HL-60/S4 treated with retinoic acid at 250 ng/mL for 4 days and 3 days (cell line): ENCODE measurements around the gene NBEAL1.
"Not testable (repeated sequence)": the region's sequence is repeated elsewhere in the genome, so short reads cannot be mapped to it uniquely, and the experiment has no call there.

ENCODE experiments used
- in situ Hi-C: fragments of 300-500 bp; cut with MboI; formaldehyde crosslinking; loops from 2 replicates; pipeline ENCODE4 v1.7.0; 2022; ENCODE audit warnings: low sequenced_read_pairs

The NBEAL1 gene

DNA sequence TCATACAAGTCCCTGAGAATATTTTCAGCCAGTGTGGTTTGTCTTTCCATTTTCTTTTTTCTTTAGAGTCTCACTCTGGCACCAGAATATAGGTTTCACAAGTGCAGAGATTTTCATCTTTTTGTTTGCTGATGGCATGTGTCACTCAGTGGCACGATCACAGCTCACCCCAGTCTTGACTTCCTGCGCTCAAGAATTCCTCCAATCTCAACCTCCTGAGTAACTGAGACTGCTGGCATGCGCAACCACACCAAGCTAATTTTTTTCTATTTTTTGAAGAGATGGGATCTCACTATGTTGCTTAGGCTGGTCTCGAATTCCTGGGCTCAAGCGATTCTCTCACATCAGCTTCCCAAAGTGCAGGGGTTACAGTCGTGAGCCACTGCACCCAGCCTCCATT lies 23.9 kb downstream of the NBEAL1 start:
- in situ Hi-C loops = no loop called here

DNA sequence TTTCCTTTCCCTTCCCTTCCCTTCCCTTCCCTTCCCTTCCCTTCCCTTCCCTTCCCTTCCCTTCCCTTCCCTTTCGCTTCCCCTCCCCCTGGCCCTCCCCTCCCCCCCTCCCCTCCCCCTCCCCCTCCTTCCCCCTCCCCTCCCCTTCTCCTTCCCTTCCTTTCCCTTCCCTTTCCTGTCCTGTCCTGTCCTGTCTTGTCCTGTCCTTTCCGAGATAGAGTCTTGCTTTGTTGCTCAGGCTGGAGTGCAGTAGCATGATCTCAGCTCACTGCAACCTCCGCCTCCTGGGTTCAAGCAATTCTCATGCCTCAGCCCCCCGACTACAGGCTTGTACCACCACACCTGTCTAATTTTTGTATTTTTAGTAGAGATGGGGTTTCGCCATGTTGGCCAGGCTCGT lies 24.5 kb downstream of the NBEAL1 start:
- in situ Hi-C loops = not testable (repeated sequence)

DNA sequence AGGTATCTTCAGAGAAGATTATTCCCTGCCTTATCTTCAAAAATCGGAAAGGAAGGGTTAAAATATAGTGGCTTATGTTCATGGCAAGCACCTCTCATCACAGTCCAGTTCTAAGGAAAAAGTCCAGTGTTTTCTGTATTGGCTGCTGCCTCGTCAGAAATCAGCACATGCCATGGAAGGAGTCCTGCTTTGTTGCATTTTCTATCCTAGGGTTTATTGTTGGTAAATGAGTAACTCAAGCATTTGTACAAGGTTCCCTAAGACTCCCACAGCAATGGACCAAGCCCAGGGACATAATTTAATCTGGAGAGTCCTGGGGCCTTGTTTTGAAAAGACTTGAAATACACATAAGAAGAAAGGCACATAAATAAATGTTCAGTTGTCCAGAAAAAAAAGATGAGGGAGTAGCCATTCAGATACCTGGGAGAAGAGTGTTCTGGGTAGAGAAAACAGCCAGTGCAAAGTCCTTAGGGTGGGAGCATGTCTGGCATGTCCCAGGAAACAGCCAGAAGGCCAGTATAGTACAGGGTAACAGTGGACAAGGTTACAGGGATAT lies 26.4 kb downstream of the NBEAL1 start:
- in situ Hi-C loops = no loop called here

DNA sequence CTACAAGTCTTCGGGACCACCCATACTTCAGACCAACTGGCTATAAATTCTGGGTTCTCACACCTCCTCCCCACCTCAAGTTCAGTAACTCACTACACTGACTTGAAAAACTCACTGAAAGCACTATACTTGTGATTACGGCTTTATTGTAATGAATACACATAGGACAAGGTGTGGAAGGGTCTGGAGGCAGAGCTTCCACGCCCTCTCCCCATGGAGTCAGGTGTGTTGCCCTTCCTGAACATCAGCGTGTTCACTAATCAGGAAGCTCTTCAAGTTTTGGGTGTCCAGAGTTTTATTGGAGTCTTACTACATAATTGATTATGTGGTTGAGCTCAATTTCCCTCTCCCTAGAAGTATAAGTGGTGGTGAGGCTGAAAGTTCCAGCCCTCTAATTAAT lies 27.5 kb downstream of the NBEAL1 start:
- in situ Hi-C loops = no loop called here

DNA sequence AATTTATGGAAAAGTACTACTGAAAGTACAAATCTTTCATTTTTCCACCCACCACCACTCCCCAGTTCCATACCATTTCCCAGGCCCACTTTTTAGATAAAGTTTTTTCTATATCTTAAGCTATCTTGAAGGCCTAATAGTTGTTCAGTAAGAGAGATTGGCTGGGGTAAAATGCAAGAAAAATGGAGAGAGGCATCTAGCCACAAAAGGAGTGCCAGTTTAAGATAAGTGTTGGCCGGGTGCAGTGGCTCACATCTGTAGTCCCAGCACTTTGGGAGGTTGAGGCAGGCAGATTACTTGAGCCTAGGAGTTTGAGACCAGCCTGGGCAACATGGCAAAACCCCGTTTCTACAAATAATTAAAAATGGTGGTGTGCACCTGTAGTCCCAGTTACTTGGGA lies 28.6 kb downstream of the NBEAL1 start:
- in situ Hi-C loops = no loop called here

DNA sequence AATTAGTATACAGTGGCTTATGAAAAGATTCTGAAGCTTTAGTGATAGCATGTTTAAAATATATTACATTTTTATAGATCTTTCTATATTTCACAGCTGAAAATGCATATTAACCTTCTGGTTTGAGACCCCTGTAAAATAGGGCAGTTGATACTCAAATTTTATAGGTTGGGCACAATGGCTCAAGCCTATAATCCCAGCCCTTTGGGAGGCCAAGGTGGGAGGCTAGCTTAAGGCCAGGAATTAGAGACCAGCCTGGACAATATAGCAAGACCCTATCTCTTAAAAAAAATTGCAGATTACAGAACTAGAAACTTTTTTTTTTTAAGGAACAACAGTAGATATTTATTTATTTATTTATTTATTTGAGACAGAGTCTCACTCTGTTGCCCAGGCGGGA lies 31.2 kb downstream of the NBEAL1 start:
- in situ Hi-C loops = no loop called here

DNA sequence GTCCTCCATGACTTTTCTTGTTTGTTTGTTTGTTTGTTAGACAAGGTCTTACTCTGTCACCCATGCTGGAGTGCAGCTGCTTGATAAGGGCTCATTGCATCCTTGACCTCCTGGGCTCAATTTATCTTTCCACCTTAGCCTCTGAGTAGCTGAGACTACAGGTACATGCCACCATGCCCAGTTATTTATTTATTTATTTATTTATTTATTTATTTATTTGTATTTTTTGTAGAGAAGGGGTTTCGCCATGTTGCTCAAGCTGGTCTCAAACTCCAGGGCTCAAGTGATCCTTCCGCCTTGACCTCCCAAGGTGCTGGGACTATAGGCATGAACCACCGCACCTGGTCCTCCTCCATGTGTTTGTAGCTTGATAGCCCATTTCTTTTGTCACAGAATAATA lies 37.9 kb downstream of the NBEAL1 start:
- in situ Hi-C loops = no loop called here

DNA sequence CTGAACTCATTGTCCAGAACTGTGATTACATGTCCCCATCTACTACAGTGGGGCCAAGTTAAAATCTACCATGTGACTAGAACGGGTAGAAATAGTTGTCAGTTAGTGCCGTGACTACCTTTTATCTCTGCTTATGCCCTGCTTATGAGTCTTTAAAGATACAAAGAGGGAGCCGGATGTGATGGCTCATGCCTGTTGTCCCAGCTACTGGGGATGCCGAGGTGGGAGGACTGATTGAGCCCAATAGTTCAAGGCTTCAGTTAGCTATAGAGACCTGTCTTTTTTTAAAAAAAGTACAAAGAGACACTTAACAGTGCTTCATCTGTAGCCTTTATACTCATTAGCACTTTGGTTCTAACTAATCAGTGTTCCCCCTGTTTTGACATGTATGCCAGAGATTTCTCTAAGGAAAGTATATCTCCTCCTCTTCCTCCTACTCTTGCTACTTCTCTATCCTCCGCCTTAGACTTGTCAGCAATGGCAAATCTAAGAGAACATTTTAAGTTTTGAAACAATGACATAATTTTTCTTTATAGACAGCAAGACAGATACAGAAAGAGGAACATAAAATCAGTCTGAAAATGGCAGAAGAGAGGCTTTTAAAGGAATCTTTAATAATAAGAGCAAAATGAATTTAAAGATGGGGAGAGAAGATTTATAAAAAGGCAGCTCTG lies 45.0 kb downstream of the NBEAL1 start:
- in situ Hi-C loops = no loop called here

DNA sequence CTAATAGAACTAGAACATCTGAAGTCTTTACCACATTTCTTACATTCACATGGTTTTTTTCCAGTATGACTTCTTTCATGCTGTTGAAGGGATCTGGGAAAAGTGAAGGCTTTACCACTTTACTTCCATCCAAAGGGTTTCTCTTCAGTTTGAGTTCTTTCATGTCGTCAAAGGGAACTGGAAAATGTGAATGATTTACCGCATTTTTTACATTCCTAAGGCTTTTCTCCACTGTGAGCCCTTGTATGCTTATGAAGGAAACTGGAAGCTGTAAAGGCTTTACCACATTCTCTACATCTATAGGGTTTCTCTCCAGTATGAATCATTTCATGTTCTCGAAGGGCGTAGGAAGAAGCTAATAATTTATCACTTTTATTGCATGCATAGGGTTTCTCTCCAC lies 46.7 kb downstream of the NBEAL1 start:
- in situ Hi-C loops = no loop called here

DNA sequence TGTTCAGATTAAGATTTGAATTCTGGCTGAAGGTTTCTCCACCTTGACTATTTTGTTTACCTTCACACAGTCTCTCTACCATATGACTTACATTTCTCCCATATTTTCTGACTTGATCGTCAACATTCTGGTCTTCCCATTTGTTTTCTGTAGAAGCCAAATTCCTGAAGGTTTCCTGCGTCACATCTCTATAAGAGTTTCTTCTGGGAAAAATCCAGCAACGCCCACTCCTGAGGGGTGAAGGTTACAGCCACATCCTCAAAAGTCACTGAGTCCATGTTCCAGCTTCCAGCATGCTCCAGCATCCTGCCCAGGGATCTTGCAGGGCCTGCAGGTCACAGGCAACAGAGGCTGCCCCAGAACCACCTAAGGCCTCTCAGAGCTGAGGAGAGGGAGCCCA lies 47.5 kb downstream of the NBEAL1 start:
- in situ Hi-C loops = no loop called here

DNA sequence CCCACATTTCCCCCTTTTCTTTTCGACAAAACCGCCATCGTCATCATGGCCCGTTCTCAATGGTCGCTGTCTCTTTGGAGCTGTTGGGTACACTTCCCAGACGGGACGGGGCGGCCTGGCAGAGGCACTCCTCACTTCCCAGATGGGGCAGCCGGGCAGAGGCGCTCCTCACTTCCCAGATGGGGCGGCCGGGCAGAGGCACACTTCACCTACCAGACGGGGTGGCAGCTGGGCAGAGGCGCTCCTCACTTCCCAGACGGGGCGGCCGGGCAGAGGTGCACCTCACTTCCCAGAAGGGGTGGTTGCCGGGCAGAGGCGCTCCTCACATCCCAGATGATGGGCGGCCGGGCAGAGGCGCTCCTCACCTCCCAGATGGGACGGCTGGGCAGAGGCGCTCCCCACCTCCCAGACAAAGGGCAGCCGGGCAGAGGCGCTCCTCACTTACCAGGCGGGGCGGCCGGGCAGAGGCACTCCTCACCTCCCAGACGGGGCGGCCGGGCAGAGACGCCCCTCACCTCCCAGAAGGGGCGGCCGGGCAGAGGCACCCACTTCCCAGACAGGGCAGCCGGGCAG lies 51.9 kb downstream of the NBEAL1 start:
- in situ Hi-C loops = not testable (repeated sequence)

DNA sequence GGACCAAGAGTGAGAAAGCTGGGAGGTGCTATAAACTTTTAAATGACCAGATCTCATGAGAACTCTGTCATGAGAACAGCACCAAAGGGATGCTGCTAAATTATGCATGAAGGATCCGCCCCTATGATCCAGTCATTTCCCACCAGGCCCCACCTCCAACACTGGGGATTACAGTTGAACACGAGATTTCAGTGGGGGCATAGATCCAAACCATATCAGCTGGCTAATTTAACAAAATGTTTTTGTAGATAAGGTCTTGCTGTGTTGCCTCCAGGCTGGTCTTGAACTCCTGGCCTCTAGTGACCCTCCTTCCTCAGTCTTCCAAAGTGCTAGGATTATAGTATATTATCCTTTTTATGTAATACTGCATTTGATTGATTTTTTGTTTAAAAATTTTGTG lies 56.0 kb downstream of the NBEAL1 start:
- in situ Hi-C loops = no loop called here

DNA sequence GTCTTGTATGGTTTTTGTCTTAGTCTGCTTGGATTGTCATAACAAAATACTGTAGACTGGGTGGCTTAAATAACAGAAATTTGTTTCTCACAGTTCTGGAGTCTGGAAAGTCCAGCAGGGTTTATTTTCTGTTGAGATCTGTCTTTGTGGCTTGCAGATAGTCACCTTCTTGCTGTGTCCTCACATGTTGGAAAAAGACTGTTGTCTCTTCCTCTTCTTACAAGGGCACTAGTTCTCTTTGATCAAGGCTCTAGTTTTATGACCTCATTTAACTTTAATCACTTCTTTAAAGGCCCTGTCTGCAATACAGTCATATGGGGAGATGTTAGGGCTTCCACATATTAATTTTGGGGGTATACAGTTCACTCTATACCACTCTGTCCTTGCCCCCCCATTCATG lies 56.5 kb downstream of the NBEAL1 start:
- in situ Hi-C loops = no loop called here

DNA sequence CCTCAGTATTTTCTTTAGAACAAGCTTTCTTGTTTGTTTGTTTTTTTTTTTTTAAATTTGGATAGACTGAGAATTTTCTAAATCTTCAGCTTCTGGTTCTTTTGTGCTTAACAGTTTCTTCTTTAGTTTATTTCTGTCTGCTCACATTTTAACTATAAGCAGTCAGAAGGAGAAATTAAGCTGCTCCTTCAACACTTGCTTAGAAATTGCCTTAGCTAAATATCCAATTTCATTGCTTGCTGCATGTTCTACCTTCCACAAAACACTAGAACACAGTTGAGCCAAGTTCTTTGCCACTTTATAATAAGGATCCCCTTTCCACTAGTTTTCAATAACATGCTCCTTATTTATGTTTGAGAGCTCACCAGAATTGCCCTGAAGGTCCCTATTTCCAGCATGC lies 57.7 kb downstream of the NBEAL1 start:
- in situ Hi-C loops = no loop called here

DNA sequence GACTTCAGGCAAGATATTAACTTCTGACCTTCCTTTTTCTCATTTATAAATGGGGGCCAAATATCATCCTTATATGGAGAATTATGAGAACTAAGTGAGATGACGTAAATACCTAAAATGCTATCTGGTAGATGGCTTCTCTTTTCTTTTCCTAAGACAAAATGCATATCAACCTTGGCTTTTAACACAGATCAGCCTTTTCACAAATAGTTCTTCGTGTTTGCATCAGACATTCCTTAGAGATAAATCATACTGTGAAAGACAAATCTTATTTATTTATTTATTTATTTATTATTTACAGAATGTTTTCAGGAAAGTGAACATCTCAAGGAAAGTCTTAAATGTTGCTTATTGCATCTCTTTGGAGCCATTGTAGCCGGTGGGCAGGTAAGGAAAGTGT lies 62.8 kb downstream of the NBEAL1 start:
- in situ Hi-C loops = no loop called here

DNA sequence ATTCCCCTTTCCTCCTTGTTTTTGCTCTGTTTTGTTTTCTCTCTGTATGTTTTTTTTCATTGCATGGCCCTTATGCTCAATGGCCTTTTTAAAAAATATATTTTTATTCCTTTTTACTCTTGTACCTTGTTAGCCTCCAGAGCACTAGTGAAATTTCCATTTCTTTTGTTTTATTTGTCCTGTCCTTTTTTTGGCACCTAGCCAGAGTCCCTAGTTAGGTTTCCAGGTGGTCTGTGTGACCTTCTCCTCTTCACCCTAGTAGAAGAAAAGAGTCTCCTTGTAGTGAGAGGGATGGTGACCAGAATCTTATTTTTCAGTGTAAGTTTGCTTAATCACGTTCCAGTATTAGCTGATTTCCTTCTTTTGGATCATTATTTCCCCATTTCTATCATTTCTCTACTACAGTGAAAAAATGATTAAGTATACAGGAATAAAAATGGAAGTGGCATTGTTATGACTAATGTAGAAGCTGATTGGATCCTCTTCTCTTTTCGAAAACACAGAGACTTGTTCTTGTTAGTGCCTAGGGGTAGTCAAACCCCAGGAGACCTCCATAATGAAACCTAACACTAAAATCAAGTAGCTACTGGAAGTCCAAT lies 65.9 kb downstream of the NBEAL1 start:
- in situ Hi-C loops = no loop called here

DNA sequence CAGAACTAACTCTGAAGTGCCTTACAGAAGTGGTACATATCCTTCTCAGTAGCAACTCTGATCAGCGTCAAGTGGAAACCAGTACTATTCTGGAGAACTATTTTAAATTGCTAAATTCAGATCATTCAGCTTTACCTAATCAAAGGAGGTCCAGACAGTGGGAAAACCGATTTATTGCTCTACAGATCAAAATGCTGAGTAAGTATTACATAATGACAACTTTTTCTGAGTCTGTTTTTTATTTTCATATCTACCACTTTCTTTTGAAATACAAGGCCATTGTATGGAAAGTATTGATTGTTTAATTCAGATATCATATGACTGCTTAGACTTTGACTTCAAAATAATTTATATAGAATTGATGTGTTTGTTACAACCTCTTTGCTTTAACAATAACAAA lies 68.7 kb downstream of the NBEAL1 start:
- in situ Hi-C loops = no loop called here

DNA sequence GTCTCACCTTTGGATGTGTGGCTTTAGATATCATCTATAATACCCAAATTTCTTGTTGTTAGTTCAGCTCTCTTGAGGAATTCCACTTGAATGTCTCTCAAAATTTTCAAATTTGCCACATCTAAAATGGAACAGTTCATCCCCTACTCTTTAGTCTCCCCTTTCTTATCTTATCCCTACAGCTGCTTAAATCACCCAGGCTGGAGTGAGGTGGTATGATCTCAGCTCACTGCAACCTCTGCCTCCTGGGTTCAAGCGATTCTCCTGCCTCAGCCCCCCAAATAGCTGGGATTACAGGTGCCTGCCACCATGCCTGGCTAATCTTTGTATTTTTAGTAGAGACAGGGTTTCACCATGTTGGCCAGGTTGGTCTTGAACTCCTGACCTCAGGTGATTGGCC lies 71.7 kb downstream of the NBEAL1 start:
- in situ Hi-C loops = not testable (repeated sequence)

DNA sequence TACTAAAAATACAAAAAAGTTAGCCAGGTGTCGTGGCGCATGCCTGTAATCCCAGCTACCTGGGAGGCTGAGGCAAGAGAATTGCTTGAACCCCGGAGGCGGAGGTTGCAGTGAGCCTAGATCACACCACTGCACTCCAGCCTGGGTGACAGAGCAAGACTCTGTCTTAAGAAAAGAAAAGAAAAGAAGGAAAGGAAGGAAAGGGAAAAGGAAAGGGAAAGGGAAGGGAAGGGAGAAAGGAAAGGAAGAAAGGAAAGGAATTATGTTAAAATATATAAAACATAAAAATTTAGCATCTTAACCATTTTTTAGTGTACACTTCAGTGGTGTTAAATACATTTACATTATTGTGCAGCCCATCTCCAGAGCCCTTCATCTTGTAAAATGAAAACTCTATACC lies 76.0 kb downstream of the NBEAL1 start:
- in situ Hi-C loops = not testable (repeated sequence)

DNA sequence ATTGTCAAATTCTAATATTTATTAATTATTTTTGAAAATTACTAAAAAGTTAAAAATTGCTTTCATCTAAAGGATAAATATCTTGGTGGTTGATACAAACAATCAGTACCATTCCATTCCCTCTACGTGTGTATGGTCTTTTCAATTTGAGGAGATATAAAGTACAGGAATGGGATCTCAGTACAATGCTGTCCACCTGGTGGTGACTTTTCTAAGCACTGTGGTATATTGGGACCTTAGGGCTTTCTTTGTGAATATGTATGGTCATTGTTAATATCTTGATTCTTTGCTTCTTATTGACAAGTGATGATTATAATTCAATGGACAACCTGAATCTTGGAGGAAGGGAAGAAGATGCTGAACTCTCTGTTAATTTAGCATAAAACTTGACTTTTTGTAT lies 83.1 kb downstream of the NBEAL1 start:
- in situ Hi-C loops = no loop called here

DNA sequence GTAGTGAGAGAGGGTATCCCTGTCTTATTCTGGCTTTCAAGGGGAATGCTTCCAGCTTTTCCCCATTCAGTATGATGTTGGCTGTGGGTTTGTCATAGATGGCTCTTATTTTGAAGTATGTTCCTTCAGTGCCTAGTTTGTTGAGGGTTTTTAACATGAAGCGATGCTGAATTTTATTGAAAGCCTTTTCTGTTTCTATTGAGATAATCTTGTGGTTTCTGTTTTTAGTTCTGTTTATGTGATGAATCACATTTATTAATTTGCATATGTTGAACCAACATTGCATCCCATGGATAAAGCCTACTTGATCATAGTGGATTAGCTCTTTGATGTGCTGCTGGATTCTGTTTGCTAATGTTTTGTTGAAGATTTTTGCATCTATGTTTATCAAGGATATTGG lies 87.7 kb downstream of the NBEAL1 start:
- in situ Hi-C loops = not testable (repeated sequence)

DNA sequence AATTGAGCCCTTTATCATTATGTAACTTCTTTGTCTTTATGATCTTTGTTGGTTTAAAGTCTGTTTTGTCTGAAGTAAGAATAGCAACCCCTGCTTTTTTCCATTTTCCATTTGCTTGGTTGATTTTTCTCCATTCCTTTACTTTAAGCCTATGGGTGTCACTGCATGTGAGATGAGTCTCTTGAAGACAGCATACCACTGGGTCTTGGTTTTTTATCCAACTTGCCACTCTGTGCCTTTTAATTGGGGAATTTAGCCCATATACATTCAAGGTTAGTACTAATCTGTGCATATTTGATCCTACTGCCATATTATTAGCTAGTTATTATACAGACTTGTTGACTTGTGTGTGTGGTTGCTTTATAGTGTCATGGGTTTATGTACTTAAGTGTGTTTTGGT lies 89.6 kb downstream of the NBEAL1 start:
- in situ Hi-C loops = no loop called here
